Measurements from ENCODE around the gene ATXN1.

GRCh38 chr6:16271428-16271827 lies 489.8 kb downstream of the ATXN1 start:
- TF ChIP-seq CTCF (conservative IDR thresholded peaks at IDR 0.05; ENCODE audit: low read depth, low read length) (no peak), EZH2 (IDR thresholded peaks at IDR 0.05; ENCODE audit: borderline replicate concordance, low read depth, low read length, poor library complexity, severe bottlenecking) (no peak)
